SJSA1 (cell line): ENCODE data around the gene TMEM259. TPM values are rescaled to one million over a fixed set of nuclear protein-coding genes. Genes with fewer than 3 reads are reported as not detected.

Experiments
- DNase-seq, 2 experiments: peaks; one replicate each; pipeline ENCODE4 v3.0.0-alpha.2; 2015 to 2020; ENCODE audit warnings: low spot score in 2 of 2, low read depth in 1 of 2
- H3K27ac ChIP-seq: fragments of 250-450 bp; sonication (Bioruptor Pico); 2 replicates; pipeline ENCODE4 v1.5.1; 2020; ENCODE audit warnings: mild to moderate bottlenecking, moderate library complexity
- H3K27me3 ChIP-seq: fragments of 250-450 bp; sonication (Bioruptor Pico); replicated peaks from 2 replicates; pipeline ENCODE4 v1.5.1; 2020; ENCODE audit warnings: mild to moderate bottlenecking, moderate library complexity
- H3K36me3 ChIP-seq: fragments of 250-450 bp; sonication (Bioruptor Pico); 2 replicates; pipeline ENCODE4 v1.5.1; 2020; ENCODE audit warnings: mild to moderate bottlenecking
- H3K4me1 ChIP-seq: fragments of 250-450 bp; sonication (Bioruptor Pico); replicated peaks from 2 replicates; pipeline ENCODE4 v1.6.1; 2021; ENCODE audit warnings: mild to moderate bottlenecking
- H3K4me3 ChIP-seq: fragments of 250-450 bp; sonication (Bioruptor Pico); 2 replicates; pipeline ENCODE4 v1.5.1; 2020; ENCODE audit warnings: mild to moderate bottlenecking
- H3K9me3 ChIP-seq: fragments of 250-450 bp; sonication (Bioruptor Pico); replicated peaks from 2 replicates; pipeline ENCODE4 v1.5.1; 2020; ENCODE audit warnings: mild to moderate bottlenecking
- total RNA-seq: library from RNA; depleted of rRNA; stranded (reverse); fragments of >200 nt; shearing (Covaris generic); gene quantifications from 2 replicates; pipeline ENCODE4 v1.2.3, GENCODE V29; 2014

Gene TMEM259
- total RNA-seq, 1 experiment from 2014 or later = 122 TPM

GRCh38 chr19:1063030-1063908 is 42.3 kb upstream of the TMEM259 start:
- H3K9me3 ChIP-seq = no peaks in the 10 kb centered on the region
- peaks cover 28% of the 10 kb centered on the region for H3K27me3 ChIP-seq
- no peak overlapping the region for H3K27ac ChIP-seq
- H3K36me3 ChIP-seq = no peaks in the 10 kb centered on the region
- H3K4me3 ChIP-seq = no peak overlapping the region
- DNase-seq = no peak
- peaks cover 26% of the 10 kb centered on the region for H3K4me1 ChIP-seq

GRCh38 chr19:1062387-1063029 is 41.6 kb upstream of the TMEM259 start:
- Histone ChIP-seq H3K4me3 (no peak overlapping the region), H3K27ac (no peak overlapping the region), H3K36me3 (no peaks in the 10 kb centered on the region), H3K27me3 (peaks cover 22% of the 10 kb centered on the region), H3K4me1 (peaks cover 25% of the 10 kb centered on the region), H3K9me3 (no peaks in the 10 kb centered on the region)
- DNase-seq = no peak

DNA sequence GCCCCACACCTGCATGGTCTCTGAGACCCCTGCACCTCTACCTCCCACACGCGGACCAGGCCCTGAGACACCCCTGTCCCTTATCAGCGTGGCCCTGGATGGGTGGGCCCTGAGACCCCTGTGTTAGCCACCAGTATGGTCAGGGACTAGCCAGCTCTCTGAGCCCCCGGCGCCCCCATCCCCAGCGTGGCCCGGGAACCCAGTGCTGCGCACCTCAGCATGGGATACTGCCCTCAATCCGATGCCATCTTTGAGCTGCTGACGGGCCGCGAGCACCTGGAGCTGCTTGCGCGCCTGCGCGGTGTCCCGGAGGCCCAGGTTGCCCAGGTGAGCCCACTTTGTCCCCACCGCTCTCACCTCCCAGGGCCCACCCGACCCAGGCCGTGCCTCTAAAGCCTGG is 41.1 kb upstream of the TMEM259 start:
- no peaks in the 10 kb centered on the region for H3K9me3 ChIP-seq
- no peak overlapping the region for H3K27ac ChIP-seq
- no peak overlapping the region for H3K4me3 ChIP-seq
- peaks cover 20% of the 10 kb centered on the region for H3K4me1 ChIP-seq
- H3K36me3 ChIP-seq = no peaks in the 10 kb centered on the region
- peaks cover 17% of the 10 kb centered on the region for H3K27me3 ChIP-seq
- no peak for DNase-seq

GRCh38 chr19:1060689-1061088 is 39.8 kb upstream of the TMEM259 start:
- DNase-seq = no peak
- no peak overlapping the region for H3K4me3 ChIP-seq
- 0 out of 2 replicates have a peak, but pooled peaks cover 7% of the 10 kb centered on the region for H3K27me3 ChIP-seq
- H3K4me1 ChIP-seq = peaks cover 12% of the 10 kb centered on the region
- no peaks in the 10 kb centered on the region for H3K9me3 ChIP-seq
- no peaks in the 10 kb centered on the region for H3K36me3 ChIP-seq
- no peak overlapping the region for H3K27ac ChIP-seq

- DNase-seq = no peak
- Histone ChIP-seq H3K4me3 (no peak overlapping the region), H3K36me3 (no peaks in the 10 kb centered on the region), H3K4me1 (no peaks in the 10 kb centered on the region), H3K27me3 (no peaks in the 10 kb centered on the region), H3K9me3 (no peaks in the 10 kb centered on the region), H3K27ac (no peak overlapping the region)
These were observed 37.2 kb upstream of the TMEM259 start for GRCh38 chr19:1058112-1058511.

DNA sequence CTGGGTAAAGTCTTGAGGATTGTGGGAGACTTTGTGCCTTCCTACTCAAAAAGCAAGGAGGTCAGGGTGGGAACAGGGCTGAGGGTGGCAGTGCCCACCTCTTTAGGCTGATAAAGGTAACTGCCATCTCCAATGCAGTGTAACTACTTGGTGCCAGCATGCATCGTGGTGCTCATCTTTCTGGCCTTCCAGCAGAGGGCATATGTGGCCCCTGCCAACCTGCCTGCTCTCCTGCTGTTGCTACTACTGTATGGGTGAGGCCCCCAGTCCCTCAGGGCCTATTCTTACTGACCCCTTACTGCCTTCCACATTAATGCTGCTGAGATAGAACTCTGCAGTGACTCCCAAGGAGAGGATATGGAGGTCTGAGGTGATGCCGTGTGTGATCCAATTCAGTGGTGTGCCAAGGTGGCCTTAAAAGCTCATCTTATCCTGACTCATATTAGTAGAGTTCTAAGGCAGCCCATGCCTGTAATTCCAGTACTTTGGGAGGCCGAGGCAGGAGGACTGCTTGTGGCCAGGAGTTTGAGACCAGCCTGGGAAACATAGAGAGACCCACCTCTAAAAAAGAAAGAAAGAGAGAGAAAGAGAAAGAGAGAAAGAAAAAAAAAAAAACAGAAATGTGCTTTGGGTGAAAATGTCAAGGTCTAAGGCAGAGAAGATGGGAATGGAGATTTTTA is 36.4 kb upstream of the TMEM259 start:
- Histone ChIP-seq H3K27me3 (no peaks in the 10 kb centered on the region), H3K9me3 (no peaks in the 10 kb centered on the region), H3K4me1 (no peaks in the 10 kb centered on the region), H3K27ac (no peak overlapping the region), H3K4me3 (no peak overlapping the region), H3K36me3 (no peaks in the 10 kb centered on the region)
- peak in 1 of 2 experiments; percentile 42 for DNase-seq

GRCh38 chr19:1055886-1056620 is 35.1 kb upstream of the TMEM259 start:
- DNase-seq = no peak
- Histone ChIP-seq H3K27me3 (no peaks in the 10 kb centered on the region), H3K27ac (no peak overlapping the region), H3K36me3 (no peaks in the 10 kb centered on the region), H3K4me1 (no peaks in the 10 kb centered on the region), H3K9me3 (no peaks in the 10 kb centered on the region), H3K4me3 (no peak overlapping the region)

GRCh38 chr19:1055028-1055425 is 34.1 kb upstream of the TMEM259 start:
- Histone ChIP-seq H3K36me3 (no peaks in the 10 kb centered on the region), H3K9me3 (no peaks in the 10 kb centered on the region), H3K4me3 (no peak overlapping the region)

DNA sequence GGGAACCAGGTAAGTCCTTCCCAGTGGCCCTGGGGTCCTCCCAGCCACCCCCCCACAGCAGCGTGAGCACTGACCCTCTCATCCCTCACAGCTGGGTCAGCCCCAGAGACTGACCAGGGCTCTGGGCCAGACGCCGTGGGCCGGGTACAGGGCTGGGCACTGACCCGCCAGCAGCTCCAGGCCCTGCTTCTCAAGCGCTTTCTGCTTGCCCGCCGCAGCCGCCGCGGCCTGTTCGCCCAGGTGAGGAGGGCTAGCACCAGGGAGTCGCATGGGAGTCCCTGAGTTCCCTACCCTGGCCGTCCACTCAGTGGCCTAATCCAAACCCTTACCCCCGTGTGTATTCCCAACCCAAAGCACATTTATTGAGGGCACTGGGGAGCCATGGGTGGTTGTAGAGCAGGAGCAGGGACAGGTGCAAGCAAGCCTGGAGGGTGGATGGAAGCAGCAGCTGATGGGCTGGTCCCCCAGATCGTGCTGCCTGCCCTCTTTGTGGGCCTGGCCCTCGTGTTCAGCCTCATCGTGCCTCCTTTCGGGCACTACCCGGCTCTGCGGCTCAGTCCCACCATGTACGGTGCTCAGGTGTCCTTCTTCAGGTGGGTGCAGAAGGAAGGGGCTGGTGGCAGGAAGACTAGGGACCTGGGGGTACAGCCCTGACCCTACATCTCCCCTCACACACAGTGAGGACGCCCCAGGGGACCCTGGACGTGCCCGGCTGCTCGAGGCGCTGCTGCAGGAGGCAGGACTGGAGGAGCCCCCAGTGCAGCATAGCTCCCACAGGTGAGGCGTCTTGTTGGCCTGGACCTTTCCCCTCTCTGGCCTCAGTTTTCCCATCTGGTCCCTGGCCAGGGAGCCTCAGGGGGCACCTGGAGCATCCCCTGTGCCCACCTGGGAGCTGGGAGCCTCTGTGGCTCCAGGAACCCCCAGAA is 33.4 kb upstream of the TMEM259 start:
- no peaks in the 10 kb centered on the region for H3K27me3 ChIP-seq
- H3K4me1 ChIP-seq = no peaks in the 10 kb centered on the region
- no peaks in the 10 kb centered on the region for H3K9me3 ChIP-seq
- H3K4me3 ChIP-seq = no peak overlapping the region
- H3K36me3 ChIP-seq = no peaks in the 10 kb centered on the region
- H3K27ac ChIP-seq = no peak overlapping the region
- no peak for DNase-seq

More at GRCh38 chr19:1055028-1055425, 34.1 kb upstream of the TMEM259 start:
- no peak for DNase-seq
- H3K27me3 ChIP-seq = no peaks in the 10 kb centered on the region
- H3K4me1 ChIP-seq = no peaks in the 10 kb centered on the region
- H3K27ac ChIP-seq = no peak overlapping the region

- no peaks in the 10 kb centered on the region for H3K4me1 ChIP-seq
- H3K27ac ChIP-seq = no peak overlapping the region
- no peak for DNase-seq
- no peaks in the 10 kb centered on the region for H3K9me3 ChIP-seq
- no peak overlapping the region for H3K4me3 ChIP-seq
- no peaks in the 10 kb centered on the region for H3K27me3 ChIP-seq
- no peaks in the 10 kb centered on the region for H3K36me3 ChIP-seq
These were observed 32.5 kb upstream of the TMEM259 start for GRCh38 chr19:1053176-1054101.

GRCh38 chr19:1052349-1052975 is 31.5 kb upstream of the TMEM259 start:
- Histone ChIP-seq H3K4me3 (no peak overlapping the region), H3K4me1 (no peaks in the 10 kb centered on the region), H3K27me3 (no peaks in the 10 kb centered on the region), H3K9me3 (no peaks in the 10 kb centered on the region), H3K27ac (no peak overlapping the region), H3K36me3 (no peaks in the 10 kb centered on the region)
- no peak for DNase-seq
